Midbrain (tissue), 1 donor: ENCODE data around the gene CLEC9A.

Experiments
- DNase-seq: peaks from one replicate; lab custom pipeline; 2025; lab: John Stamatoyannopoulos, UW

The CLEC9A gene

GRCh38 chr12:10110256-10110844 is 79.9 kb downstream of the CLEC9A start:
- DNase-seq = no peak

- DNase-seq = no peak
These were observed 81.0 kb downstream of the CLEC9A start for GRCh38 chr12:10111451-10111850.

DNA sequence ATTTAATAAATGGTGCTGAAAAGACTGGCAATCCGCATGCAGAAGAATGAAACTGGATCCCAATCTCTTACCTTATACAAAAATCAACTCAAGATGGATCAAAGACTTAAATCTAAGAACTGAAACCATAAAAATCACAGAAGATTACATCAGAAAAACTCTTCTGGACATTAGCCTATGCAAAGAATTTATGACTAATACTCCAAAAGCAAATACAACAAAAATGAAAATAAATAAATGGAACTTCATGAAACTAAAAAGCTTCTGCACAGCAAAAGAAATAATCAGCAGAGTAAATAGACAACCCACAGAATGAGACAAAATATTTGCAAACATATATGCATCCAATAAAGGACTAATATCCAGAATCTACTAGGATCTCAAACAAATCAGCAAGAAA is 82.6 kb downstream of the CLEC9A start:
- DNase-seq = no peak

GRCh38 chr12:10113920-10114319 is 83.4 kb downstream of the CLEC9A start:
- DNase-seq = no peak

DNA sequence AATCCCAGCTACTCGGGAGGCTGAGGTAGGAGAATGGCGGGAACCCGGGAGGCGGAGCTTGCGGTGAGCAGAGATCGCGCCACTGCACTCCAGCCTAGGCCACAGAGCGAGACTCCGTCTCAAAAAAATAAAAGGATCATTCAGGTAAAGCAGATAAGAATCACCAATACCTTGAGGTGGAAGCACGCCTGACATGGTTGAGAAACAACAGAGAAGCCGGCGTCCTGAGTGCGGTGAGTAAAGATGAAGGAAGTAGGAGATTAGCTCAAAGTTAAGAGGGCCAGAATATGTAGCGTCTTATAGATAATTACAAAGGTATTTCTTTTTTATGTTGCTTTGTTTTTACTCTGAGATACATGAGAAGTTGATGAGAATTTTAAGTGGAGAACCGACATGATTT is 84.8 kb downstream of the CLEC9A start:
- no peak for DNase-seq
